ENCODE results near the gene FSTL4. TPM values are rescaled to one million over a fixed set of nuclear protein-coding genes. Genes with fewer than 3 reads are reported as not detected.

FSTL4 gene
- total and polyA plus RNA-seq, 2 donors from 2014 or later = 0.09 to 4.0 TPM

GRCh38 chr5:133357758-133358157 lies 254.6 kb downstream of the FSTL4 start:
- H3K9ac ChIP-seq (ENCODE audit: low read length in 3 of 3) = no peak overlapping the region
- intact Hi-C loops (cut with DNase I) = no loop called here
- no peak for TF ChIP-seq CTCF (IDR thresholded peaks at IDR 0.05; ENCODE audit: borderline replicate concordance, extremely low read depth, insufficient read depth)
- H3K4me1 ChIP-seq (ENCODE audit: control insufficient read depth in 2 of 3, insufficient read depth in 2 of 3, low read depth in 1 of 3, low read length in 3 of 3) = peaks cover 0 to 7% (median 0%) of the 10 kb centered on the region in 3 donors
- H3K9me3 ChIP-seq (ENCODE audit: control insufficient read depth in 2 of 3, insufficient read depth in 1 of 3, low read length in 3 of 3) = no peaks in the 10 kb centered on the region
- no peak overlapping the region for H3K4me3 ChIP-seq (ENCODE audit: low read length in 3 of 3)
- H3K36me3 ChIP-seq (ENCODE audit: control insufficient read depth in 2 of 3, insufficient read depth in 3 of 3, low read length in 3 of 3) = no peaks in the 10 kb centered on the region
- no peak for FAIRE-seq
- no peaks in the 10 kb centered on the region for H3K27me3 ChIP-seq (ENCODE audit: control insufficient read depth, insufficient read depth, low read length)
- no peak overlapping the region for H3K27ac ChIP-seq (ENCODE audit: low read depth in 2 of 2, low read length in 2 of 2)
- DNase-seq = peak in 1 of 5 donors; percentile 7

GRCh38 chr5:133356984-133357421 lies 255.3 kb downstream of the FSTL4 start:
- H3K27ac ChIP-seq (ENCODE audit: low read depth in 2 of 2, low read length in 2 of 2) = no peak overlapping the region
- intact Hi-C loops (cut with DNase I) = no loop called here
- no peak overlapping the region for H3K9ac ChIP-seq (ENCODE audit: low read length in 3 of 3)
- no peaks in the 10 kb centered on the region for H3K36me3 ChIP-seq (ENCODE audit: control insufficient read depth in 2 of 3, insufficient read depth in 3 of 3, low read length in 3 of 3)
- H3K4me1 ChIP-seq (ENCODE audit: control insufficient read depth in 2 of 3, insufficient read depth in 2 of 3, low read depth in 1 of 3, low read length in 3 of 3) = peaks cover 0 to 7% (median 0%) of the 10 kb centered on the region in 3 donors
- no peaks in the 10 kb centered on the region for H3K27me3 ChIP-seq (ENCODE audit: control insufficient read depth, insufficient read depth, low read length)
- DNase-seq (no peak), FAIRE-seq (no peak)
- H3K4me3 ChIP-seq (ENCODE audit: low read length in 3 of 3) = no peak overlapping the region
- TF ChIP-seq CTCF (IDR thresholded peaks at IDR 0.05; ENCODE audit: borderline replicate concordance, extremely low read depth, insufficient read depth) = no peak
- H3K9me3 ChIP-seq (ENCODE audit: control insufficient read depth in 2 of 3, insufficient read depth in 1 of 3, low read length in 3 of 3) = no peaks in the 10 kb centered on the region

GRCh38 chr5:133356396-133356983 lies 255.9 kb downstream of the FSTL4 start:
- peaks cover 0 to 7% (median 0%) of the 10 kb centered on the region in 3 donors for H3K4me1 ChIP-seq (ENCODE audit: control insufficient read depth in 2 of 3, insufficient read depth in 2 of 3, low read depth in 1 of 3, low read length in 3 of 3)
- H3K4me3 ChIP-seq (ENCODE audit: low read length in 3 of 3) = no peak overlapping the region
- H3K27me3 ChIP-seq (ENCODE audit: control insufficient read depth, insufficient read depth, low read length) = no peaks in the 10 kb centered on the region
- no peak overlapping the region for H3K27ac ChIP-seq (ENCODE audit: low read depth in 2 of 2, low read length in 2 of 2)
- intact Hi-C loops (cut with DNase I) = no loop called here
- DNase-seq (no peak), FAIRE-seq (no peak)
- TF ChIP-seq CTCF (IDR thresholded peaks at IDR 0.05; ENCODE audit: borderline replicate concordance, extremely low read depth, insufficient read depth) = no peak
- no peaks in the 10 kb centered on the region for H3K9me3 ChIP-seq (ENCODE audit: control insufficient read depth in 2 of 3, insufficient read depth in 1 of 3, low read length in 3 of 3)
- H3K9ac ChIP-seq (ENCODE audit: low read length in 3 of 3) = no peak overlapping the region
- no peaks in the 10 kb centered on the region for H3K36me3 ChIP-seq (ENCODE audit: control insufficient read depth in 2 of 3, insufficient read depth in 3 of 3, low read length in 3 of 3)
